ENCODE measurements around the gene MIP.
A peak's percentile ranks its signal among the peaks of the same experiment; 100 is the strongest.
"Not testable (repeated sequence)": the region's sequence is repeated elsewhere in the genome, so short reads cannot be mapped to it uniquely, and the experiment has no call there.

Gene MIP

DNA sequence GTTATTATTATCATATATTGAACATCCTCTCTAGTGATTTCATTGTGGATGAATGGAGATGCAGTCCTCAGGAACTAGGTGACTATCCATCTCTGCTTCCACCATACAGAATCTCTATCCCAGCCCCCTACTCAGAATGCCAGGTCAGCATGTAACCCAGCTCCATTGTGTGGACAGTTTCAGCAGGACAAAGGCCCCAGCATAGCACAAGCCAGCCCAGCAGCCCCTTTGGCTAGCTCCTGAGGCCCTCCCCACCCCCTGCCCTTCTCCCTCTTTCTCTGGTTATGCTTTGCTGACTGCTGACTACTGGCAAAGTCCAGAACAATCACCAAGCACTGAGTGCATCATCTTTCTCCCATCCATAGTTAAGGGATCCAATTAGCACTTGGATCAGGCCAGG is 8.1 kb upstream of the MIP start:
- no peak for DNase-seq

DNA sequence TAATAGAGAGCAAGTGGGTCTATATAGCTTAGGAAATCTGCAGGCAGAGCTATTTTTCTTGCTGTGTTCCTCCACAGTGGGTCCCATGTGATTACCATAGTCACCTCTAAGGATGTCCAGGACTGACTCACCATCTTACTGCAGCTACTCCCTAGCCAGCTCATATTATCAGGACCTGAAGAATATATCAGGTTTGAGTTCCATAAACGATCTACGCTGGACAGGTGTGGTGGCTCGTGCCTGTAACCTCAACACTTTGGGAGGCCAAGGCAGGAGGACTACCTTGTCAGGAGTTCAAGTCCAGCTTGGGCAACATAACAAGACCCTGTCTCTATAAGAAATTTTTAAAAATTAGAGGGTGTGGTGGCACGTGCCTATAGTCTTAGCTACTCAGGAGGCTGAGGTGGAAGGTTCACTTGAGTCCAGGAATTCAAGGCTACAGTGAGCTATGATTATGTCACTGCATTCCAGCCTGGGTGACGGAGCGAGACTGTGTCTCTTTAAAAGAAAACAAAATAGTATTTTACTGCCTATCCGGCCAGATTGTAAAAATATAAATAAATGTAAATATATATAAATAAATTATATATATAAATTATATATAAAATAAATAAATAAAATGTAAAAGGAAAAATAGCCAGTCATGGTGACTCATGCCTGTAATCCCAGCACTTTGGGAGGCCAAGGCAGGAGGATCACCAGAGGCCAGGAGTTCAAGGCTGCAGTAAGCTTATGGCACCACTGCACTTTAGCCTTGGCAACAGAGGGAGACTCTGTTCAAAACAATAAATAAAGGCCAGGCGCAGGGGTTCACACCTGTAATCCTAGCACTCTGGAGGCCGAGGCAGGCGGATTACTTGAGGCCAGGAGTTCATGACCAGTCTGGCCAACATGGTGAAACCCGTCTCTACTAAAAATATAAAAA is 7.0 kb upstream of the MIP start:
- no peak for DNase-seq

DNA sequence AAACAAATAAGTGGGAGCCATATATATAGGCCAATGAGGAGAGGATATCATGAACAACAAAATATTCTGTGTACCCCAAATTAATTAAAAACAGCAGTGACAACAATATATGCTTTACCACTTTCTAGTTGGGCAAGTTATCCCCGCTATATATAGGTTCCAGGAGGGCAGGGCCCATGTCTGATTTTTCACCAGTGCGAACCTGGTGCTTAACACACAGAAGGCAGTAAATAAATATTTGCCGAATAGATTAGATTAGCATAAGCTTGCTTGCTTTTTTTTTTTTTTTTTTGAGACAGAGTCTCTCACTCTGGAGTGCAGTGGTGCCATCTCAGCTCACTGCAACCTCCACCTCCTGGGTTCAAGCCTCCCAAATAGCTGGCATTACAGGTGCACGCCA is 3.4 kb upstream of the MIP start:
- no peak for DNase-seq

DNA sequence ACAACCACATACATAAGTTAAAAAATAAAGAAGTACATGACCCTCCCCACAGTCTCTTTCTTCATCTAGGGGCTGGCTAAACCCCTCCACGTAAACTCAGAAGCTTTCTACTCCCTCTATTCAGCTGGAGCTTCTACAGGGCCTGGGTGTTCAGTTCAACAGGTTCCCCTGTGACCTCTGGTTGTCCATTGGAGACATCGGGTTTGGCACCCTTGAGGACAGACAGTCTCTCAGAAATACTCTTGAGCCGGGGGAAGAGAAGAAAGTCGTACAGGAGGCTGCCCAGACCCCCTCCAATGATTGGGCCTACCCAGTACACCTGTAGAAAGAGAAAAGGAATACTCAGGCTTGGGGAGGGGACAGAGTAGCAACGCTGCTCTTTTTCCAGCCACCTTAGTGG is 3.3 kb downstream of the MIP start:
- no peak for DNase-seq

DNA sequence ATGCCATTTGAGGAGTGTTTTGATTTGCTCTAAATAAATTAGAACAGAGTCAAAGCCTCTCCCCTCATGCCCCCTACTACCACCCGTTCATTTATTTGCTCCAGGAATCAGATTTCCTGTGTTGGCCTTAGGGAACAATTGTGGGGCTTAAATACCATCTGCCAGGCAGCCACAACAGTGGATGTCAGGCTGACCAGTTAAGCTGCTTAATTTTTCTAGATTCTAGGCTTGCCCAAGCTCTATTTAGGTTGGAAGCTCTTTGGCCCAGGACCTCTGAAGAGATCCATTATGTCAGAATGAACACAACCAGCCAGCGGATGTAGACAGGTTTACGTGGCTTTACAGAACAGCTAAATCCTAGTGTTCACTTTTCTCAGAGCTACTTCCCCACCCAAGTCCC is 4.2 kb downstream of the MIP start:
- DNase-seq, result peak; percentile 23

DNA sequence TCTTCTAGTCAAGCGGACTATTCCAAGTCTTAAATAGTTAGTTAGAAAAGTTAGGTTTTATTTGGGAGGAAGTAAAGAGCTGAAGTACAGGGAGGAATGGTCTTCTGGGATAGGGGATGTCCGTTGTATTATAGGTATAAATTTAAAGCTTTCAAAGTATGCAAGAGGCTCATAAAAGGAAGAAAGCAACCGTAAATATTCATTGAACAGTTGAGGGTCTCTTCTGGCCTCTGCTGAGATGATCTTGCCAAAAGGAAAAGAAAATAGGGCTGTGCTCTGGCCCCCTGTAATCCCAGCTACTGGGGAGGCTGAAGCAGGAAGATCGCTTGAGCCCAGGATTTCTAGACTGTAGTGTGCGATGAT is 4.9 kb downstream of the MIP start:
- DNase-seq, result no peak

DNA sequence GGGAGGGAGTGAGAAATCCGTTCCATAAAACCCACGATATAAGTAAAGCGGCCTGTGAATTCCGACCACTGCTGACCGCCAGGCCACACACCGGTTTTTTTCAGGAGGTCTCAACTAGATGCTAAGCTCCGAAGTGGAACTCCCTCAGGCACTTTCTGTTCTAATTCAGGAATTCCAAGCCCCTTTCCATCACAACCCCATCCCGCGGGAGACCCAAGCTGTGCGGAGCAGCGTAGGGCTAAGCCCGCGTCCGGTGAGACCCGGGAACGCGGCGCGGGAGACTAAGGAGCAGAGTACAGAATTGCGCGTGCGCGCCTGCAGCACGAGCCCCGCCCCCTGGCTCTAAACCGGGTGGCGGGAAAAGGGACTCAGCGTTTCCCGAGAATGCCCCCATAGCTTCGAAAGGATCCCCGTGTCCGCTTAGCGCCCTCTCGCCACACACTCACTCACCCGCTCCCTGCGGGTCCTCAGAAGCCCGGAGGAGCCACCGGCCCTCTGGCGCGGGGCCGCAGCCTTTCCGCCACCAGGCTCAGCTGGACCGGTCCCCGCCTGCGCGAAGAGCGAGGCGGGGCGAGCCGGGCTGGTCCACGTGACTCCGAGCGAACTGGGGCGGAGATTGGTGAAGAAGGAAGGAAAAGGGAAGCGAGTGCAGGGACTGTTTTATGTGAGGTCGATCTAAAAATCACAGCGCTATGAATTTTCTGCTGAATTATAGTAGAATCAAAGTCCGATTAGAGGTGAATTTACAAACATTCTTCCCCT is 5.4 kb downstream of the MIP start, which contains the start of gene TIMELESS:
Gene TIMELESS (minus strand): TSS at position 567 of the 762 bp plus-strand sequence. CDS start 15,256 bp downstream, outside the sequence.
- peak; percentile 92 for DNase-seq

DNA sequence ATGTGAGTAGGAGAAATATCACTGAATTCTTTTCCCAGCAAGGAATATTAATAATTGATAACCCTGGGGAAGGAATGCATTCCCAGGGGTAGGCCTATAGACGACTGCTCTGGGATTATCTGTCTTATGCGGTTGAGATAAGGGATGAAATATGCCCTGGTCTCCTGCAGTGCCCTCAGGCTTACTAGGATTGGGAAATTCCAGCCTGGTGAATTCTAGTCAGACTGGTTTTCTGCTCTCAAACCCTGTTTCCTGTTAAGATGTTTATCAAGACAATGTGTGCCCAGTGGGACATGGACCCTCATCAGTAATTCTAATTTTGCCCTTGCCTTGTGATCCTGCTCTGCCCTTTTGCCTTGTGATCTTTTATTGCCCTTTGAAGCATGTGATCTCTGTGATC is 11.2 kb downstream of the MIP start:
- DNase-seq, result not testable (repeated sequence)

DNA sequence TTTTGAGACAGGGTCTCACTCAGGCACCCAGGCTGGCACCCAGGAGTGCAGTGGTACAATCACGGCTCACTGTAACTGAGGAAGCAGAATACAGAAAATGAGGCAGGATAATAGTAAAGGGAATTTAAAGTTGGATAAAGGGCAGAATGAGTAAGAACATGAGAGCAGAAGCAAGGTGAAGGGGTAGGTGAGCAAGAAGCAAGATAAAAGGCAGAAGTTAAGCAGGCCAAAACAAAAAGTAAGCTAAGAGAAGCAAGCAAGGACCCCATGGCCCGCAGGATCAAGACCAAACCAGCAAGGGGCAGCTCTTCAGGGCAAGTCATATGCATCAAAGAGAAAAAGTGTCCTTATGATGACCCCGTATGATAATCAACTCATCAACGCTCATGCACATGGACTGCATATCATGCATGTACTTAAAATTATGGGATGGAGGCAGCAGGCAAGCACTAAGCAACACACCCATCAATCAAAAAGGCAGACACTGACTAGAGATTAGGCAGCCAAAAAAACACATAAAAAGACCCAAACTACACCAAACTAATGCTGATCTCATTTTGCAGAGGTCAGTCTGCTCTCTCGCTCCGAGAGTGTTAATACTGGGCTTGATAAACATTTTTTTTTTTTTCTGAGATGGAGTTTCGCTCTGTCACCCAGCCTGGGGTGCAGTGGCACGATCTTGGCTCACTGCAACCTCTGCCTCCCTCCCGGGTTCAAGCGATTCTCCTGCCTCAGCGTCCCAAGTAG is 16.9 kb downstream of the MIP start:
- DNase-seq, result no peak

DNA sequence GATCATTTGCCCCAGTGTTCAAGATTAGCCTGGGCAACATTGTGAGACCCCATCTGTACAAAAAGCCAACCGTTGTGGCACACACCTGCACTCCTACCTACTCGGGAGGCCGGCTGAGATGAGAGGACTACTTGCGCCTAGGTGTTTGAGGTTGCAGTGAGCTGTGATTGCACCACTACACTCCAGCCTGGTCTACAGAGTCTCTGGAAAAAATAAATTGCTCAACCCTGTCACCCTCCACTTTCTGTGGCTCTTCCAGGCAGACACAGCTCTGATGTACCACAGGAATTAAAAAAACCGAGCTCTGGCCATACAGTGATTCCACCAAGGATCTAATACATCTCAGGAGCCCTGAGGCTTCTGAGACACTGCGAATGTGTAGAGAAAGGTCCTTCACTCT is 19.6 kb downstream of the MIP start:
- DNase-seq, result no peak

DNA sequence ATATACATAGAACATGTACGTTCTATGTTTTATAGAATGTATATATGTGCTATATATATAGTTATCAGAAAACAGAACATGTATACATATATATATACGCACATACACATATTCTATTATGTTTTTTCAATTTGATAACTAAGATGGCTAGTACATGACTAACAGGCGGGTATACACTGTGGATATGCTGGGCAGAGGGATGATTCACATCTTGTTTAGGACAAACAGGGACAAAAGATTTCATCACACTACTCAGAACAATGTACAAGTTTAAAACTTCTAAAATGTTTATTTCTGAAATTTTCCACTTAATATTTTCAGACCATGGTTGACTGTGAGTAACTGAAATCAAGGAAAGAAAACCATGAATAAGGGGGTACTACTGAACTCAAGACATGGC is 22.6 kb downstream of the MIP start:
- DNase-seq, result no peak

DNA sequence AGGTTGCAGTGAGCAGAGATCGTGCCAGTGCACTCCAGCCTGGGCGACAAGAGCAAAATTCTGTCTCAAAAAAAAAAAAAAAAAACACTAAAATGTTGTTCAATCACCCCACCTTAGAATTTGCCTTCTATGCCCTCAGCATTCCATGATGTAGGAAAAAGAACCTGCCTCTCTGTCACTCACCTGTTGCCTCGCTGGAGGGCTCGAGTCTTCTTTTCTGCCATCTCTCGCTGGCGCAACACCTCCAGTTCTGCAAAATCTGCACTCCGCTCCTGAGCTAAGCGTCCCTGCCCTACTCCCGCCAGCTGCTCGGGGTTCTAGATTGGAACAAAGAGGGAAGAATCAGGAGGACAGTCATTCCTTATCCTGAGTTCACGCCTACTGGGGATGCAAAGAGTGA is 23.2 kb downstream of the MIP start:
- no peak for DNase-seq

DNA sequence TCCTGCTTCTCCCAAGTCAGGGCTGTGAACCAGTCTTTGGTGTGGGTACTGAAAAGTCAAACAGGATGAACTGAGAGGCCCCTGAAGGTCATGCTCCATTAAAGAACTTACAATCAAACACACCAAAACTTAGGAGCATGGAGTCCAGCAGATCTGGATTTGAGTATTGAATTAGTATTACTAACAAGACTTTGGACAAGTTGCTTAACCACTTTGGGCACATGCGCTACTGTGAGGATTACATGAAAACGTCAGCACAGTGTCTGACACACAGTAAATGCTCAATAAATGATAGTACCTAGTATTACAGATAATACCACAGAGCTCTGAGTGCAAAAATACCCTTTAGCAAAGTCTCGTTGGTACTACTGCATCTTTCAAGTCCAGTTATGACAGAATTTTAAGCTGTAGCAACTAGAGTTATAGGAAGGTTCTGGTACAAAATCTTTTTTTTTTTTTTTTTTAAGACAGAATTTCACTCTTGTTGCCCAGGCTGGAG is 28.5 kb downstream of the MIP start:
- no peak for DNase-seq

DNA sequence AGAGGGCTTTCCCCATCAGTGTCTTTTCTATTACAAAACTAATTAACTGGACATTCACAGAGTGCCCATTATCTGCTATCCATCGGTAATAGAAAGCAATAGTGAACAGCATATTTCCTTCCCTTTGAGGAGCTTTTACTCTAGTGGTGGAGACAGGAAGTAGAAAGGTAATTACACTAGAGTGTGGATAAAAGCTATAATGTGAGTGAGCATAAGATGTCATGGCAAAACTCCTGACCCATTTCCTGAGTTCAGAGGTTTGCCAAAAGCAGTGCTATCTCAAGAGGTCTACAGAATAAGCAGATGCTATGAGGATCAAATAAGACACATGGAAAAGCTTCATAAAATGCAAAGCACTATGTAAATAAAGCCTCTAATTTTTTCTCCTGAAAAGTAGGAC is 29.3 kb downstream of the MIP start:
- DNase-seq, result no peak

DNA sequence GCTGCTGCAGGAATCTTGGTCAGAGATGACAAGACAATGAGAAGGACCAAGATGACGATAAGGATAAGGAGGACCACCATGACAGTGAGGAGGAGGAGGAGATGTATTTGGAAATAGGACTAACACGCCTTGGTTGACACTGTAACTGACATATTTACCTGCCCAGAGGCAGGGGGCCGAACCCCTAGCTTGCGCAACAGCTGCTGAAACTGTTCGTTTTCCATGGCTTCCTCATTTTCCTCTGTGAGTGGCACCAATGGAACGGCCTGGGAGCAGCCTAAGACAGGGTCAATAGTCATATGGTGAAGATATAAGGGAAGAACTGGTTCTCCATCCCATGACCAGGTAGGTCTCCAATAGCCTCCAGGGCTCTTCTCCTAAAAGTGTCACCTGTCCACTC is 34.0 kb downstream of the MIP start:
- no peak for DNase-seq

DNA sequence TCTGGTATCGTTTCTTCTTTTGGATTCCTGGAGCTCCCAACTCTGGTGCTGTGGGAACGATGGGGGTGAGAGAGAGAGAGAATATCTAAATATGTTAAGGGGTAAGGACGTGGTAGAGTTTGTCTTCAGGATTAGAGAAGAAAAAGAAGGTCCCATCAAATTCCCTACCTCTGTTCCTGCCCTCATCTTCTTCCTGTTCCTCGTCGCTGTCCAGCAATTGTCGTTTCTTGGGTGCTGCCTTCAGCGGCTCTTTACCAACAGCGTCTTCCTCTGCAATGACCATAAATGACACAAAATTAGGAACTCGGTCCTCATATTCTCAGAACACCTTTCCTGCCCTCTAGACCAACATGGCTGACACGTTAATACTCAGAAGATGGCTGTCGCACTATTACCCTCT is 36.7 kb downstream of the MIP start:
- no peak for DNase-seq

DNA sequence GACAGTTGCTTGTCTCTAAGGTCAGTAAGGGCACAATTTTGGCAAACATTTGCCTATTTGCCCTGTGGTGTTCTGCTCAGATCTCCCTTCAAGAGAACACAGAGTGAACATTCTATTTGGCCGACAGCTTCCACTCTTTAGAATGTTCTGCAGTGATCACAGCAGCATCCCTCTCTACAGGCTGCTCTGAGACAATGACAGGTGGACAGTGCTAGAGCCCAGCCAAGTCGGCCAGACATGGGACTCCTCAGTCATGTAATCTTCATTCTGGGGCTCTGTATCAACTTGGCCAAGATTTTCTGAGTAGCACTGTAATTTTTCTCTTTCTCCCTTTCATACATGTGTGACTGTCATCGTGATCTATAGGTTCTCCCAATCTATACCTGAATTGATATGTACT is 40.1 kb downstream of the MIP start:
- no peak for DNase-seq

DNA sequence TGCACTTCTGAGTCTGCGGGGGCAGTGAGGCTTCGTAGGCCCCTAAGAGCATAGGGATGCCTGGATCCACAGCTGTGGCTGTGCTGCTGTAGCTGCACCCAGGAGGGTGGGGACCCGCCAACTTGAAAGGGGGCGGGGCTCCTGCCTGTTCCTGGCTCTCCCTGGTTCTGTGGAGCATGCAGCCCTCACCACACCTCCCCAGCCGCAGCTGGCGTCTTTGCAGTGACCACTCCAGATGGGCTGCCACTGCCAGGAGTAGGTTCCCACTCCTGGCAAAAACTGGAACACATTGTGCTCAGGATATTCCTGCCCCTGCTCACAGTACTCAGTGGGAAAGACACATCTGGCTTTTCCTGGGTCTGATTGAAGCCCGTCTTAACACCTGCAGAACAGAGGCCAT is 41.1 kb downstream of the MIP start:
- DNase-seq, result no peak

DNA sequence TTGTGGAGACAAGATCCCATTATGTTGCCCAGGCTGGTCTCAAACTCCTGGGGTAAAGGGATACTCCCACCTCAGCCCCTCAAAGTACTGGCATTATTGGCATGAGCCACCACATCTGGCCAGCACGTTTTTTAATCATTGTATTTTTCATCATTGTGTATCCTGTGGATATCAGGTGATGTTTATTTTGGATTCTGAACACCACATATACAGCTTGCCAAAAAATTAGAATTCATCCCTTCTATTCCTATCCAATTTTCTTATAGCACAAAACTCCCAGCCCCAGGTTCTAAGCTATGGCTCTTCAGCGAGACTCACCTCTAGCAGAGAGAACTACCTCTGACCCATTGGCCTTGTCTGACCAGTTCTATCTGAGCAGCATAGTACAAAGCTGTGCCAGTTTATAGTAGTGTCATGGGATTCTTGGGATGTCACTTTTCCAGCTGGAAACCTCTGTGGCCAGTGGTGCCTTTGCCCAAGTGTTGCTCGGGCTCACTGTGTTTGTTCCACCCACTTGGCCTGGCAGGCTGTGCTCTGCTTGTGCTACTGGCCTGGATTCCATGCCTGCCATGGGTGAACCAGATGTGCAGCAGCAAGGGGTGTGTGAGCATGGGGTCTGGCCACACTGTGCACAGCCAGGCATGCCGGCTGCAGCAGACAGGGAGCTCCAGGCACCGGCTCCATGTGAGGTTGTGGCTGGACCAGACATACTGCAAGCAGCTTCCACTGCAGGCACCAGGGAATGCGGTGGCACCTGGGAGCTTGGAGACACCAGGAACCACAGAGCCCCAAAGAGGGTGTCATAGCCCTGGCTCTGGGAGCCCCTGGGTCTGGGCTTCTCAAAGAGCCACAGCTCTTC is 42.4 kb downstream of the MIP start:
- DNase-seq, result no peak

DNA sequence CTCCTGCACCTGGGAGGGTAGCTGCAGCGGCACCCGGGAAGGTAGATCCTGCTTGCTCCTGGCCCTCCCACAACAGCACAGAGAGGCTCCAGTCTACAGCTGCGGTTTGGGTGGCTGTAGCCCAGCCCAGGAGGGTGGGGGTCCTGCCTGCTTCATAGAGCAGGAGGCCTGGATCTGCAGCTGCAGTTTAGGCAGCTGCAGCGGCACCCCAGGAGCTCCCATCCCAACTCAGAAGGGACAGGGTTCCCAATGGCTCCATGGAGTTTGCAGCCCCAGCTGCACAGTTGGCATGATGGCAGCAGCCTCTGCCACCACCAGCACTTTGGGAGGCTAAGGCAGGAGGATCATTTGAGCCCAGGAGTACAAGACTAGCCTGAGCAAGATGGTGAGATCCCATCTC is 43.7 kb downstream of the MIP start:
- no peak for DNase-seq

DNA sequence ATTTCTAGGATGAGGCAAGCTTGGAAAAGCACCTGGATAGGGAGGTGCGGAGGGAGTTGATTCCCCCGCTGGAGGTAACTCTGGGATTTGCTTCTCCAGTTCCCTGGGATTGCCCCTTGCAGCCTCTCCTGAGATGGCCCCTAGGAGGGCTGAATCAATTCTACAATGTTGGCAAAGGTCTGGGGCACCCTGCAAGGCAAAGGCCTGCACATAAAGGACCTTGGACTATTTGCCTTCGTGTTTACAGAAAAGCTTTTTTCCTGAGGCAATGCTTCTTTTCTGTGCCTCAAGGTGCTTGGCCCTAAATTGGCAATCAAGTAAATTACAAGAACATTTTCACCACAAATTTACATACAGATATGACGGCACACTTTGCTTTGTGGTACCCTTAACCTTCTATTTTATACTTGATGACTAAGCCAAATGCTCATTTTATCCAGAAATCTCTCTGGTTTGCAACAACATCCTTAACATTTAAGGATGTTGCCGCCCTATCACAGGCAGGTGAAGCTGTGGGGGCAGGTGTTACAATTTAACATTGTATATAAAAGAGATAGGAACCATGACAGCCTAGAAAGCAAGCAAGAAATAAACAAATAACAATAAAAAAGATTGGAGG is 45.5 kb downstream of the MIP start:
- no peak for DNase-seq

DNA sequence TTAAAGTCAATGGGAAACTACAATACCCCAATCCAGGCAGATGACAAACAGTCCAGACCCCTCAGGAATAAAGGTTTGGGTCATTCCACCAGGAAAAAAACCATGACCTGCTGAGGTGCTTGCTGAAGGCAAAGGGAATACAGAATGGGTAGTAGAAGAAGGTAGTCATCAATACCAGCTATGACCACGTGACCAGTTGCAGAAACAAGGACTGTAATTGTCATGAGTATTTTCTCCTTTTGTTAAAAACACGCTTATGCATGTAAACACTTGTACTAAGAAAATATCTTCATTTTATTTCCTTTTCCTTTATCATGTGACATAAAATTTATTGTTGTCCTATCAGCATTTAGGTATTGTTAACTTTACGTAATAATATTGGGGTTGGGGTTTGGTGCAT is 50.2 kb downstream of the MIP start:
- DNase-seq, result not testable (repeated sequence)
